ENCODE measurements around the gene EPHB1.

EPHB1 gene

GRCh38 chr3:134810052-134810435 is 15.0 kb downstream of the EPHB1 start:
- no peak for DNase-seq

- DNase-seq = no peak
These were observed 15.8 kb downstream of the EPHB1 start for GRCh38 chr3:134810850-134811249.

GRCh38 chr3:134813618-134814017 is 18.6 kb downstream of the EPHB1 start:
- no peak for DNase-seq

- DNase-seq = no peak
These were observed 20.5 kb downstream of the EPHB1 start for GRCh38 chr3:134815519-134815918.

- DNase-seq = no peak
These were observed 21.6 kb downstream of the EPHB1 start for GRCh38 chr3:134816623-134817022.

GRCh38 chr3:134817297-134817696 is 22.2 kb downstream of the EPHB1 start:
- no peak for DNase-seq

GRCh38 chr3:134820994-134821393 is 25.9 kb downstream of the EPHB1 start:
- DNase-seq = no peak

- no peak for DNase-seq
These were observed 27.0 kb downstream of the EPHB1 start for GRCh38 chr3:134822090-134822489.

- no peak for DNase-seq
These were observed 28.6 kb downstream of the EPHB1 start for GRCh38 chr3:134823679-134824078.

- DNase-seq = no peak
These were observed 29.7 kb downstream of the EPHB1 start for GRCh38 chr3:134824791-134825190.

- DNase-seq = no peak
These were observed 32.2 kb downstream of the EPHB1 start for GRCh38 chr3:134827213-134827612.

GRCh38 chr3:134829721-134830120 is 34.7 kb downstream of the EPHB1 start:
- DNase-seq = no peak

- DNase-seq = no peak
These were observed 37.5 kb downstream of the EPHB1 start for GRCh38 chr3:134832585-134832984.

- no peak for DNase-seq
These were observed 38.5 kb downstream of the EPHB1 start for GRCh38 chr3:134833453-134834163.

- no peak for DNase-seq
These were observed 41.9 kb downstream of the EPHB1 start for GRCh38 chr3:134836921-134837320.

- DNase-seq = no peak
These were observed 43.5 kb downstream of the EPHB1 start for GRCh38 chr3:134838599-134838998.

GRCh38 chr3:134839422-134839821 is 44.4 kb downstream of the EPHB1 start:
- no peak for DNase-seq

- no peak for DNase-seq
These were observed 44.9 kb downstream of the EPHB1 start for GRCh38 chr3:134839990-134840389.

GRCh38 chr3:134840459-134840858 is 45.4 kb downstream of the EPHB1 start:
- DNase-seq = no peak

GRCh38 chr3:134846084-134846483 is 51.0 kb downstream of the EPHB1 start:
- no peak for DNase-seq

GRCh38 chr3:134846911-134847317 is 51.9 kb downstream of the EPHB1 start:
- peak; percentile 42 for DNase-seq

GRCh38 chr3:134847349-134847748 is 52.3 kb downstream of the EPHB1 start:
- no peak for DNase-seq

GRCh38 chr3:134849561-134849960 is 54.5 kb downstream of the EPHB1 start:
- no peak for DNase-seq

- DNase-seq = no peak
These were observed 55.7 kb downstream of the EPHB1 start for GRCh38 chr3:134850761-134851160.

- DNase-seq = no peak
These were observed 57.1 kb downstream of the EPHB1 start for GRCh38 chr3:134852132-134852531.

All from amniotic stem cell (primary cell).